H1 (cell line): ENCODE results near the gene SEMA7A. TPM values are rescaled to one million over a fixed set of nuclear protein-coding genes. Genes with fewer than 3 reads are reported as not detected.
A peak's percentile ranks its signal among the peaks of the same experiment; 100 is the strongest.

ENCODE experiments used
- CTCF ChIA-PET: fragments of 300-600 bp; sonication (Branson Sonifier 250); formaldehyde crosslinking; loops from one replicate; lab custom pipeline; 2021; ENCODE audit not compliant: partially characterized antibody; lab: Charles Lee
- POLR2A ChIA-PET: fragments of 300-600 bp; sonication (Branson Sonifier 250); formaldehyde crosslinking; loops from one replicate; lab custom pipeline; 2021; ENCODE audit warnings: inconsistent platforms; ENCODE audit not compliant: partially characterized antibody; lab: Charles Lee
- DNase-seq, 2 experiments: peaks; one replicate each; pipeline versions ENCODE4 v3.0.0 to v3.0.0-alpha.2; 2010 to 2022; ENCODE audit warnings: low spot score in 2 of 2, low read depth in 1 of 2, mixed read lengths in 1 of 2
- FAIRE-seq: peaks from 2 replicates; lab custom pipeline; 2011; peaks lifted over from hg19 to GRCh38; lab: Jason Lieb, UNC
- H2AFZ ChIP-seq: 2 replicates; pipeline ENCODE4 v1.8.1; 2012; ENCODE audit warnings: low read length, inconsistent platforms
- H2AK5ac ChIP-seq: 2 replicates; pipeline ENCODE4 v1.6.1; 2013; ENCODE audit warnings: low read depth, low read length
- H2BK120ac ChIP-seq: replicated peaks from 2 replicates; pipeline ENCODE3; 2013; ENCODE audit warnings: low read depth, low read length, inconsistent platforms
- H2BK12ac ChIP-seq: 2 replicates; pipeline ENCODE4 v1.6.1; 2013; ENCODE audit warnings: low read depth, low read length
- H2BK15ac ChIP-seq: 2 replicates; pipeline ENCODE4 v1.6.1; 2013; ENCODE audit warnings: low read length
- H2BK20ac ChIP-seq: 2 replicates; pipeline ENCODE4 v1.6.1; 2013; ENCODE audit warnings: low read length
- H2BK5ac ChIP-seq: 2 replicates; pipeline ENCODE4 v1.6.1; 2013; ENCODE audit warnings: low read depth, low read length
- H3K14ac ChIP-seq: 2 replicates; pipeline ENCODE4 v1.6.1; 2013; ENCODE audit warnings: inconsistent platforms; ENCODE audit not compliant: insufficient read length
- H3K18ac ChIP-seq: 2 replicates; pipeline ENCODE4 v1.6.1; 2013; ENCODE audit warnings: low read length; ENCODE audit errors: extremely low read depth
- H3K23ac ChIP-seq: 2 replicates; pipeline ENCODE4 v1.6.1; 2013; ENCODE audit warnings: inconsistent platforms; ENCODE audit not compliant: insufficient read length
- H3K23me2 ChIP-seq: 2 replicates; pipeline ENCODE4 v1.6.1; 2013; ENCODE audit warnings: low read depth, low read length
- H3K27ac ChIP-seq: 2 replicates; pipeline ENCODE4 v1.6.1; 2011; ENCODE audit warnings: low read depth, low read length, inconsistent platforms
- H3K27me3 ChIP-seq, 4 experiments: replicated peaks in 1 of 4; 1 replicate in 1 of 4; 2 replicates in 3 of 4; pipeline versions ENCODE4 v1.6.1 to v1.8.1; 2011 to 2013; ENCODE audit warnings: low read length in 3 of 4, mild to moderate bottlenecking in 3 of 4, inconsistent platforms in 2 of 4, mixed read lengths in 2 of 4, moderate library complexity in 1 of 4; ENCODE audit not compliant: control insufficient read depth in 3 of 4, insufficient read depth in 3 of 4; ENCODE audit errors: extremely low read depth in 1 of 4
- H3K36me3 ChIP-seq, 4 experiments: 2 replicates each; pipeline versions ENCODE4 v1.6.1 to v1.8.1; 2011 to 2013; ENCODE audit warnings: mild to moderate bottlenecking in 4 of 4, low read length in 3 of 4, moderate library complexity in 2 of 4, control low read depth in 1 of 4, inconsistent platforms in 1 of 4; ENCODE audit not compliant: insufficient read depth in 4 of 4, control insufficient read depth in 2 of 4
- H3K4ac ChIP-seq: replicated peaks from 2 replicates; pipeline ENCODE3; 2013; ENCODE audit warnings: low read length, low read depth, mixed read lengths, inconsistent platforms; ENCODE audit not compliant: insufficient read length
- H3K4me1 ChIP-seq, 4 experiments: replicated peaks in 1 of 4; 1 replicate in 1 of 4; 2 replicates in 3 of 4; pipeline versions ENCODE4 v1.6.1 to v1.8.1; 2011 to 2013; ENCODE audit warnings: low read length in 3 of 4, inconsistent platforms in 2 of 4, mixed read lengths in 1 of 4; ENCODE audit not compliant: insufficient read depth in 4 of 4, control insufficient read depth in 3 of 4
- H3K4me2 ChIP-seq, 2 experiments: 2 replicates each; pipeline versions ENCODE4 v1.6.1 to v1.8.1; 2011 to 2013; ENCODE audit warnings: low read depth in 2 of 2, low read length in 2 of 2, control low read depth in 1 of 2, inconsistent platforms in 1 of 2, mild to moderate bottlenecking in 1 of 2; ENCODE audit not compliant: insufficient read depth in 1 of 2
- H3K4me3 ChIP-seq, 4 experiments: fragments of 200-600, 300-600 bp in 1 of 4; sonication (generic), shearing (Covaris generic), sonication (Bioruptor Twin) in 1 of 4; 2 replicates each; pipeline versions ENCODE4 v1.5.1 to v1.8.1; 2011 to 2016; ENCODE audit warnings: low read length in 4 of 4, low read depth in 3 of 4, control low read depth in 2 of 4, inconsistent platforms in 2 of 4, mild to moderate bottlenecking in 2 of 4, mixed read lengths in 1 of 4, moderate library complexity in 1 of 4; ENCODE audit not compliant: insufficient read depth in 2 of 4; ENCODE audit errors: extremely low read depth in 1 of 4
- H3K56ac ChIP-seq: replicated peaks from 2 replicates; pipeline ENCODE3; 2013; ENCODE audit warnings: low read depth, mild to moderate bottlenecking, mixed read lengths, low read length, inconsistent platforms; ENCODE audit not compliant: insufficient read length
- H3K79me1 ChIP-seq: 2 replicates; pipeline ENCODE4 v1.6.1; 2013; ENCODE audit warnings: low read depth, low read length, control low read depth
- H3K79me2 ChIP-seq, 2 experiments: 2 replicates each; pipeline versions ENCODE4 v1.6.1 to v1.8.1; 2012 to 2013; ENCODE audit warnings: low read length in 2 of 2, mild to moderate bottlenecking in 2 of 2, inconsistent platforms in 1 of 2; ENCODE audit not compliant: insufficient read depth in 2 of 2, control insufficient read depth in 1 of 2
- H3K9ac ChIP-seq, 4 experiments: replicated peaks in 1 of 4; 1 replicate in 1 of 4; 2 replicates in 3 of 4; pipeline versions ENCODE4 v1.6.1 to v1.8.1; 2011 to 2013; ENCODE audit warnings: low read depth in 3 of 4, low read length in 3 of 4, control low read depth in 2 of 4, mild to moderate bottlenecking in 2 of 4, moderate library complexity in 2 of 4, inconsistent platforms in 1 of 4; ENCODE audit errors: extremely low read depth in 1 of 4
- H3K9me3 ChIP-seq, 2 experiments: 2 replicates each; pipeline versions ENCODE4 v1.6.1 to v1.8.1; 2012 to 2013; ENCODE audit warnings: mild to moderate bottlenecking in 2 of 2, moderate library complexity in 2 of 2, control low read depth in 1 of 2, inconsistent platforms in 1 of 2, low read depth in 1 of 2, low read length in 1 of 2, mixed read lengths in 1 of 2; ENCODE audit not compliant: insufficient read depth in 2 of 2
- H4K20me1 ChIP-seq, 2 experiments: replicated peaks in 1 of 2; 2 replicates each; pipeline versions ENCODE3 to v1.8.1; 2011 to 2013; ENCODE audit warnings: inconsistent platforms in 2 of 2, low read length in 2 of 2, mild to moderate bottlenecking in 1 of 2; ENCODE audit not compliant: insufficient read depth in 2 of 2, control insufficient read depth in 1 of 2
- H4K5ac ChIP-seq: 2 replicates; pipeline ENCODE4 v1.6.1; 2013; ENCODE audit warnings: low read length, low read depth, mixed read lengths, inconsistent platforms; ENCODE audit not compliant: insufficient read length
- H4K8ac ChIP-seq: 2 replicates; pipeline ENCODE4 v1.8.0; 2013; ENCODE audit warnings: mild to moderate bottlenecking, moderate library complexity, low read length, inconsistent platforms; ENCODE audit not compliant: insufficient read depth; ENCODE audit errors: extremely low read depth
- H4K91ac ChIP-seq: replicated peaks from 2 replicates; pipeline ENCODE3; 2013; ENCODE audit warnings: low read length, mixed read lengths, inconsistent platforms; ENCODE audit not compliant: insufficient read length
- ASH2L ChIP-seq: fragments of 200-600, 300-600 bp; sonication (generic); IDR thresholded peaks from one replicate; pipeline ENCODE4 v1.7.1; 2017; ENCODE audit warnings: low read length
- CHD1 ChIP-seq: IDR thresholded peaks from 2 replicates; pipeline ENCODE4 v1.6.1; 2012; ENCODE audit warnings: low read depth, low read length, improper control_type of control experiment
- EP300 ChIP-seq, 2 experiments: IDR thresholded peaks; 1 replicate in 1 of 2; 2 replicates in 1 of 2; pipeline ENCODE4 v1.6.1; 2011 to 2012; ENCODE audit warnings: low read depth in 2 of 2, low read length in 2 of 2, mild to moderate bottlenecking in 2 of 2, borderline replicate concordance in 1 of 2, inconsistent platforms in 1 of 2, moderate library complexity in 1 of 2
- GABPA ChIP-seq: IDR thresholded peaks from 2 replicates; pipeline ENCODE4 v1.6.1; 2011; ENCODE audit warnings: mild to moderate bottlenecking, low read length, moderate library complexity, borderline replicate concordance; ENCODE audit not compliant: insufficient read depth
- POLR2A ChIP-seq, 2 experiments: IDR thresholded peaks; 1 replicate in 1 of 2; 2 replicates in 1 of 2; pipeline ENCODE4 v1.6.1; 2011; ENCODE audit warnings: low read depth in 2 of 2, low read length in 2 of 2, mild to moderate bottlenecking in 2 of 2; ENCODE audit errors: control extremely low read depth in 1 of 2
- SIX5 ChIP-seq: IDR thresholded peaks from 2 replicates; pipeline ENCODE4 v1.6.1; 2011; ENCODE audit warnings: mild to moderate bottlenecking, low read depth, low read length
- TAF7 ChIP-seq: optimal IDR thresholded peaks from 2 replicates; pipeline ENCODE3; 2011; ENCODE audit warnings: low read depth, mild to moderate bottlenecking, inconsistent platforms, low read length, moderate library complexity, borderline replicate concordance
- TEAD4 ChIP-seq: IDR thresholded peaks from 2 replicates; pipeline ENCODE4 v1.6.1; 2012; ENCODE audit warnings: low read depth, low read length, inconsistent platforms, mixed read lengths
- WGBS, 2 experiments: shearing (Covaris generic) in 1 of 2; methylation state at CpG; one replicate each; pipeline versions ENCODE4 v1.1.6 to v1.1.7; 2013 to 2015; ENCODE audit warnings: low lambda C conversion rate in 2 of 2, mixed read lengths in 2 of 2, inconsistent platforms in 1 of 2, low coverage in 1 of 2, missing lambda C conversion rate in 1 of 2; ENCODE audit not compliant: insufficient replicate concordance in 2 of 2, insufficient coverage in 1 of 2, insufficient read length in 1 of 2; ENCODE audit errors: extremely low coverage in 1 of 2, missing lambda C conversion rate in 1 of 2; 5-methylcytosine and 5-hydroxymethylcytosine counted together
- polyA plus RNA-seq, 7 experiments: library from polyadenylated mRNA; depleted of rRNA in 3 of 7; stranded (reverse) in 5 of 7; unstranded in 2 of 7; fragments of >200 nt in 5 of 7; fragments of 200-250 nt in 2 of 7; gene quantifications; 1 replicate in 5 of 7; 2 replicates in 1 of 7; 4 replicates in 1 of 7; pipeline versions ENCODE4 v1.2.1 to v1.2.3, GENCODE V29; 2011 to 2013; ENCODE audit warnings: missing spikeins in 2 of 7, mixed read lengths in 2 of 7
- total RNA-seq: library from RNA; stranded (reverse); fragmentation: NEBNext Ultra II Directional; extraction: Animal tissue kit (Norgen Biotek cat#: 25700); gene quantifications from 2 replicates; pipeline ENCODE4 v1.2.1, GENCODE V29; 2021

SEMA7A gene
- total and polyA plus RNA-seq, 2 of the 8 experiments (the other 6 are each of a cell fraction or from before 2014, with no cell fraction given): 10.7 to 15.0 TPM

- no peaks in the 10 kb centered on the region for H3K23me2 ChIP-seq
- H3K14ac ChIP-seq: no peak overlapping the region
- FAIRE-seq: no peak
- H3K4me1 ChIP-seq: peaks cover 0 to 18% (median 8%) of the 10 kb centered on the region in 4 experiments; a peak in 5 of 7 replicates
- no peak overlapping the region for H3K27ac ChIP-seq
- no peak overlapping the region for H3K4me2 ChIP-seq
- no peak overlapping the region for H3K4me3 ChIP-seq
- ChIA-PET CTCF (interaction anchor here (0.6 to 36.8 kb wide), 10 partner anchors 8 to 245 kb away, joined by 3 to 1311 read pairs (median 4); partner anchors contain the start of gene SEMA7A), POLR2A (interaction anchor here (0.9 to 1.5 kb wide), 4 partner anchors 16 to 75 kb away, joined by 3 to 4 read pairs (median 4); partner anchors contain the start of gene UBL7)
- no peaks in the 10 kb centered on the region for H3K9me3 ChIP-seq
- H3K79me2 ChIP-seq: no peaks in the 10 kb centered on the region
- 0 out of 2 replicates have a peak overlapping the region, but pooled peaks have one; percentile 16 for H2BK15ac ChIP-seq
- no peaks in the 10 kb centered on the region for H4K20me1 ChIP-seq
- H2BK12ac ChIP-seq: peak overlapping the region; percentile 60; the same call in 1 of the 2 replicates
- no peak overlapping the region; the same call in 1 of the 2 replicates for H4K8ac ChIP-seq
- H2BK20ac ChIP-seq: no peak overlapping the region
- no peak overlapping the region for H2AFZ ChIP-seq
- 82% methylated on average over 15 of the region's 15 CpGs; no CpG with 5 or more reads in 1 of the 2 experiments for WGBS, 2 experiments
- no peak overlapping the region for H3K23ac ChIP-seq
- H3K27me3 ChIP-seq: no peaks in the 10 kb centered on the region
- H3K4ac ChIP-seq: peak overlapping the region; percentile 48
- H4K5ac ChIP-seq: no peak overlapping the region
- no peak overlapping the region for H2BK120ac ChIP-seq
- no peak overlapping the region; the same call in 1 of the 2 replicates for H2BK5ac ChIP-seq
- DNase-seq: no peak
- H3K56ac ChIP-seq: no peak overlapping the region
- no peaks in the 10 kb centered on the region for H3K79me1 ChIP-seq
- TF ChIP-seq TAF7 (no peak), TEAD4 (no peak), EP300 (IDR thresholded peaks at IDR 0.05; ENCODE audit: borderline replicate concordance in 1 of 2, low read depth in 2 of 2, low read length in 2 of 2) (no peak), GABPA (no peak), POLR2A (IDR thresholded peaks at IDR 0.05; ENCODE audit: control extremely low read depth in 1 of 2, low read depth in 2 of 2, low read length in 2 of 2) (no peak), CHD1 (no peak), SIX5 (no peak), ASH2L (no peak)
- H3K9ac ChIP-seq: no peak overlapping the region
- no peak overlapping the region for H4K91ac ChIP-seq
- peak overlapping the region; percentile 19; the same call in 1 of the 2 replicates for H3K18ac ChIP-seq
- peak overlapping the region; percentile 48; the same call in 1 of the 2 replicates for H2AK5ac ChIP-seq
- H3K36me3 ChIP-seq: no peaks in the 10 kb centered on the region
Measured at GRCh38 chr15:74386496-74387140, 47.1 kb downstream of the SEMA7A start.
